GM13976 (cell line): Measurements from ENCODE around the gene UNC5C.

ENCODE experiments used
- DNase-seq: peaks from one replicate; pipeline ENCODE4 v3.0.0; 2012; ENCODE audit warnings: low spot score
- in situ Hi-C: fragments of 300-500 bp; cut with MboI; formaldehyde crosslinking; loops from one replicate; pipeline ENCODE4 v1.12.0; 2022; ENCODE audit warnings: low sequenced_read_pairs, mixed read lengths, inconsistent platforms; ENCODE audit not compliant: unreplicated experiment
- TF ChIP-seq, protein P1 (sequence below): IDR thresholded peaks from 2 replicates; pipeline ENCODE4 v1.5.1; 2012; ENCODE audit warnings: borderline replicate concordance, mild to moderate bottlenecking; ENCODE audit not compliant: insufficient read depth; ENCODE audit errors: extremely low read depth, missing control alignments, control extremely low read depth

Gene UNC5C

DNA sequence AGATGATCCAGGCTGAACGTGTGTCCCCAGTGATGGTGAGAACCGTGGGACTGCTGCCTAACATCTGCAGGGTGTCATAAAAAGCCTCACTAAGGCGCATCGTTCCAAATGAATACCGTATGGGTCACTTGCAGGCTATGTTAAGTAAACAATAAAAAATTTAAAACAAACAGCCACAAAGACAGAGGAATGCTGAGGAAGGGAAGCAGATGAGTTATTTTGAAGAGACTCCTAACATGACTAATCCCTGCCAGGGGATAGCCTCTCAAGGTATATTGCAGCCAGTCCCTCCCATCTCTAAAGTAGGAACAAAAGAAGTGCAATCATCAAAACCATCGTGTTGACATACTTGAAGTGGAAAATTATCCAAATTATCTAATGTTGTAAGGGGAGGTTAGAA, 83.8 kb downstream of the UNC5C start:
- in situ Hi-C loops = no loop called here
- no peak for DNase-seq
- TF ChIP-seq, protein P1, sequence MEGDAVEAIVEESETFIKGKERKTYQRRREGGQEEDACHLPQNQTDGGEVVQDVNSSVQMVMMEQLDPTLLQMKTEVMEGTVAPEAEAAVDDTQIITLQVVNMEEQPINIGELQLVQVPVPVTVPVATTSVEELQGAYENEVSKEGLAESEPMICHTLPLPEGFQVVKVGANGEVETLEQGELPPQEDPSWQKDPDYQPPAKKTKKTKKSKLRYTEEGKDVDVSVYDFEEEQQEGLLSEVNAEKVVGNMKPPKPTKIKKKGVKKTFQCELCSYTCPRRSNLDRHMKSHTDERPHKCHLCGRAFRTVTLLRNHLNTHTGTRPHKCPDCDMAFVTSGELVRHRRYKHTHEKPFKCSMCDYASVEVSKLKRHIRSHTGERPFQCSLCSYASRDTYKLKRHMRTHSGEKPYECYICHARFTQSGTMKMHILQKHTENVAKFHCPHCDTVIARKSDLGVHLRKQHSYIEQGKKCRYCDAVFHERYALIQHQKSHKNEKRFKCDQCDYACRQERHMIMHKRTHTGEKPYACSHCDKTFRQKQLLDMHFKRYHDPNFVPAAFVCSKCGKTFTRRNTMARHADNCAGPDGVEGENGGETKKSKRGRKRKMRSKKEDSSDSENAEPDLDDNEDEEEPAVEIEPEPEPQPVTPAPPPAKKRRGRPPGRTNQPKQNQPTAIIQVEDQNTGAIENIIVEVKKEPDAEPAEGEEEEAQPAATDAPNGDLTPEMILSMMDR = no peak

DNA sequence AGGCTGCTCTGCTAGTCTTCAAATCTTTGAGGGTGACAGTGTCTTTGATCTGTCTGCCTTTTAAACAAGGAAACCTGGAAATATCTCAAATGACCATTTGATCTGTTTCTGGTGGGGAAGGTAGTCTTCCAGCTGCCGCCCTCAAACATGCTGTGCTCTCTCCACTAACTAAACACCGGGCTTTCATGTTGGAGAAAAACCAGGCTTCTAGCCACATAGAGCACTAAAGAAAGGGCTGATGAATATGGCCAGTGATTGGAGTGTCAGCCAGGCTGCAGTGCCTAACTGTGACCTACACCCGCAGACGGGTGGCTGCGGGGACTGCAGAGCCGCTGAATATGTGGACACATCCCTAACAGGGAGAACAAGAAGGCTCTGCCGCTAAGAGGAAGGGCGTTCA, 85.9 kb downstream of the UNC5C start:
- DNase-seq = no peak
- TF ChIP-seq, protein P1 = no peak
- in situ Hi-C loops = no loop called here

DNA sequence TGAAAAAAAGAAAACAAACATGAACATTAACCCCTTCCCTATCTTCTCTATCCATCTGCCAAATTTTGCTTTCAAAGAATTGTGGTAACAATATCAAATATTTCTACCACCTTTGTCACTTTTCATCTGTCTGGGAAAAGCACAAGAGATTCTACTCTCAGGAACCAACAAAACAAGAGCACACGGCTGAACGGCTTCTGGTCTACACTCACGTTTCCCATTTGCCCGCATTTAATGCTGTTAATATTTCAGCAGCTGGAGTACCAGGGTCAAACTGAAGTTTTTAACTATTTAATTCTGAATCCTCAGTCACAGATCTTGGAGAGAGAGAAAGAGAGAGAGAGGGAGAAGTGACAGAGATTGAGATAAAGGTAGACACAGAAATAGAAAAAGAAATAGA, 91.4 kb downstream of the UNC5C start:
- in situ Hi-C loops = no loop called here
- TF ChIP-seq, protein P1 = no peak
- no peak for DNase-seq

DNA sequence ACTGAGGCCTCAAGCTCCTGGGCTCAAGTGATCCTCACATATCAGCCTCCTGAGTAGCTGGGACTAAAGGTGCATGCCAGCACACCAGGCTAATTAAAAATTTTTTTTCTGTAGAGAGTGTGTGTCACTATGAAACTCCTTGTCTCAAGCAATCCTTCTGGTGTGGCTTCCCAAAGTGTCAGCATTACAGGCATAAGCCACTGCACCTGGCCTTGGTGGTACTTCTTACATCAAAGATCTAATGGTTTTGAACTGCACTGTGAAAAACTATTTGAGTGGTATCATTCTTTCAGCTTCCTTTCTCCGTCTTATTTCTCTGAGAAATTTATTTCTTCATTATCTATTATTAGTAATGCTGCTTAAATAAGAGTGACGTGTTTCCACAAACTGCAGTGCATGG, 98.5 kb downstream of the UNC5C start:
- in situ Hi-C loops = no loop called here

DNA sequence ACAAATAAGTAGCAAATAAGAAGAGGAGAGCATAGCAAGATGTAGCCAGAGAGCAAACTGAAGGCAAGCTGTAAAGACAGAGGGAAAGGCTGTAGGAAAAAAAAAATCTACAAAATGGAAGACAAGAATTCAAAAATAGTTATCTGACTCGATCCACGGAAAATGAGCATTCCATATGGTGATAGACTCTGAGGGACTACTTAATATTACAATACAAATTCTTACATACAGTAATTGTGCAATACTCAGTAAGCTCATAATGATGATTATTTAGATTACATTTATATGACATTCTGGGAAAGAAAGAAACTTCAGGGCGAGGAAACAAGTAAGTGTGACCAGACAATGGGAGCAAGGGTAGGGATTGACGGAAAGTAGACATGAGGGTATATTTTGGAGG, 102.6 kb downstream of the UNC5C start:
- in situ Hi-C loops = no loop called here
- DNase-seq = no peak
- TF ChIP-seq, protein P1 = no peak

More for the DNA sequence above, 98.5 kb downstream of the UNC5C start:
- DNase-seq = no peak
- TF ChIP-seq, protein P1 = no peak

DNA sequence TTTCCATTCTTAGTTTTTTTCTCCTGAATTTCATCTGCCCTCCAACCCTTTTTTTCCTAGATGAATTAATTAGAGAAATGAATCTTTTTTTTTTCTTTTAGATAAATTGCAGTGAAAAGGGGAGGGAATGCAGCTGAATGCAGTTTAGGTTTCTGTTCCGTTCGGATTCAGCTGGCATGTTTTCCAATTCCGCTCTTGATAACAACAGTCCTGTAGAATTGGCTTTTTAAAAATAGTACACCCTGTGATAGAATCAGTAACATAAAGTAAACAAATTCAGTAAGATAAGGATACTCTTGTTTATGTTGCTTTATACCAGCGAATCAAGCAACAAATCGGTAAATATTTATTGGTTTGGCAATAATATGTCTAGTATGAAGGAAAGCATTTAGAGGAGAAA, 103.5 kb downstream of the UNC5C start:
- TF ChIP-seq, protein P1 = no peak
- DNase-seq = no peak
- in situ Hi-C loops = no loop called here

DNA sequence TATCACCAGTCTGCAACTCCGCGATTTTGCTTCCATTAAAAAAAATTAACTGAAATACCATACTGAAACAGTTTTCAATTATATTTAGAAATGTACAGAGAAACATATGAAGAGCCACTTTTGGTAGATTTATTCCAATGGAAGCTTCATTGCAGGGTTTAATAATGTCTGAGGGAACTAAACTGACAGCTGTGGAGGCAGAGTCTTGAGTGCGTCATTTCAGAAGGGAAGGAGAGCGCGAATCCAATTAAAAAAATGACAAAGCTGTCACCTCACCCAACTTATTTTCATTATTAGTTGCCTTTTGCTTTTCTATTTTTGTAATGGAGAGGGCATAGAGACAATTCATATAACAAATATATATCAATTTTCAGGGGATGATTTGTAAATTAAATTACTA, 104.0 kb downstream of the UNC5C start:
- DNase-seq = no peak
- TF ChIP-seq, protein P1 = no peak
- in situ Hi-C loops = no loop called here
